A673 (cell line): ENCODE data around the gene FGD6.

Experiments used
- CTCF ChIP-seq: fragments of 300-800, 200-600 bp; sonication (generic); conservative IDR thresholded peaks from 2 replicates; pipeline ENCODE4 v1.5.1; 2017; ENCODE audit warnings: low read depth, mild to moderate bottlenecking, antibody characterized with exemption, low read length, moderate library complexity, mixed read lengths
- EZH2 ChIP-seq: fragments of 200-600 bp; sonication (generic); IDR thresholded peaks from 2 replicates; pipeline ENCODE4 v1.6.1; 2017; ENCODE audit warnings: borderline replicate concordance, low read depth, mild to moderate bottlenecking, mixed read lengths, antibody characterized with exemption, low read length; ENCODE audit not compliant: poor library complexity, severe bottlenecking

GRCh38 chr12:95117178-95117599, 100.1 kb downstream of the FGD6 start:
- TF ChIP-seq CTCF (peak; percentile 78), EZH2 (no peak)
